NCI-H2227 treated with DMSO at 0.1 percent for 48 hours (cell line): ENCODE data around the gene BPIFA1.
A peak's percentile ranks its signal among the peaks of the same experiment; 100 is the strongest.

Experiments
- DNase-seq: peaks from one replicate; lab custom pipeline; 2025; lab: John Stamatoyannopoulos, UW

Gene BPIFA1

DNA sequence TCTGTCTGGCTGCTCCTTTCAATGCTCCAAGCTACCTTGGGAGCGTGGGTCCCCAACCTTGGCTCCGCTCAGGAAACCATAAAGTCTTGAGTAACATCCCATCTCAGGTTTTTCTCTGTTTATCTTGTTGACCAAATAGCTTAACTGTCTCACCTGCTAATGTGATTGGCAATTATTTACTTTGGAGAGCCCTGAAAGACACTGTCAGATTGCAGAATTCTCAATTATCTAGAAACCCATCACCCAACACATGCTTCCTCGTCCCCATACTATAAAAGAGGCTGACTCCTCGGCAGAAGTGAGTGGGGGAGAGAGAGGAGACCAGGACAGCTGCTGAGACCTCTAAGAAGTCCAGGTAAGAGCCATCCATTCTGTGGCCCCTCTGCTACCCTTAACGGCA is at the start of gene BPIFA1:
Gene BPIFA1, plus strand, starts transcription at position 301 of the 400 bp plus-strand sequence. CDS start 1,716 bp downstream, outside the sequence.
- no peak for DNase-seq

DNA sequence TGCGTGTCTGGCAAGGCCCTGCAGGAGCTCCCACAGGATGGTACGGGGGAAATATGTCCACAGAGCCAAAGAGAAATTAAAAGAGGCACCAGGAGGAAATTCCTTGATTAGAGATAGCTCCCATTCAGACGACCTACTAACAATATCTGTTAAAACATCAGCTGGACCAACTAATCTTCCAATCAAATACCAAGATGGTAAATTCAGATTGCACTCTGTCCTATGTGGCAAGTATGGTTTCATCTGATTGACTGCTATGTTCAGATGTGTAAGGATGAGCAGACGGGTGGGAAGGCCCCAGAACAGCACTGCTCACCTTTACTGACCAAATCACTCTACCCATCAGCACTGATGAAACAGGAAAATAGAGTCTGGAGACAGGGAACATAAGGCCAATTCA is 48.3 kb upstream of the BPIFA1 start:
- no peak for DNase-seq

DNA sequence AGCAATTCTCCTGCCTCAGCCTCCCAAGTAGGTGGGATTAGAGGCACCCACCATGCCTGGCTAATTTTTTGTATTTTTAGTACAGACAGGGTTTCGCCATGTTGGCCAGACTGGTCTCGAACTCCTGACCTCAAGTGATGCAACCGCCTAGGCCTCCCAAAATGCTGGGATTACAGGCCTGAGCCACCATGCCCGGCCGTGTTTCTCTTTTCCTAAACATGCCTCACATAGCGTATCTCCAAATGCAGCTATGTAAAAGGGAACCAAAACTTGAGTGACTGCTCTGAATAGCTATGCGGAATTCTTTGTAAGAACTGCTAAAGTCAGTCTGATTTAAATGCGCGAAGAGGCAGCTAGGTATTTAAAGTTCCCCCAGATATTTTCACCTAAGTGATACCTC is 47.4 kb upstream of the BPIFA1 start:
- DNase-seq = no peak

GRCh38 chr20:33191484-33191883 is 44.3 kb upstream of the BPIFA1 start:
- no peak for DNase-seq

DNA sequence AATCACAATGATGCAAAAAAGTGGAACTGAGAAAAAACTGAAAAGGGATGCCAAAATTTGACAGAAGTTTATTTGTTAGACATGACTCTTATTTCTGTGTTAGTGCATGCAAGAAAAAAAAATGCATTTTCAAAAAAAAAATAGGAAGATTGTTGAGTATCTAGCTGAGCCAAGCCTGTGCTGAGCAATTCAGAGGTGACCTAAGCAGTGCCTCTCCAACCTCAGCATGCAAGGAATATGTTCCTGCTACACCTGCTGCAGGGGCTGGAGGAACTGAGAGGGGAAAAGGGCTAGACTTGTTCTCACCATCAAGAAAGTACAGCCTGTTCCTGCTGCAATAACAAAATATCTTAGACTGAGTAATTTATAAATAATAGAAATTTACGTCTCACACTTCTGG is 43.8 kb upstream of the BPIFA1 start:
- no peak for DNase-seq

- no peak for DNase-seq
Observed at GRCh38 chr20:33192912-33193501, 42.8 kb upstream of the BPIFA1 start.

- no peak for DNase-seq
Observed at GRCh38 chr20:33199026-33199425, 36.8 kb upstream of the BPIFA1 start.

DNA sequence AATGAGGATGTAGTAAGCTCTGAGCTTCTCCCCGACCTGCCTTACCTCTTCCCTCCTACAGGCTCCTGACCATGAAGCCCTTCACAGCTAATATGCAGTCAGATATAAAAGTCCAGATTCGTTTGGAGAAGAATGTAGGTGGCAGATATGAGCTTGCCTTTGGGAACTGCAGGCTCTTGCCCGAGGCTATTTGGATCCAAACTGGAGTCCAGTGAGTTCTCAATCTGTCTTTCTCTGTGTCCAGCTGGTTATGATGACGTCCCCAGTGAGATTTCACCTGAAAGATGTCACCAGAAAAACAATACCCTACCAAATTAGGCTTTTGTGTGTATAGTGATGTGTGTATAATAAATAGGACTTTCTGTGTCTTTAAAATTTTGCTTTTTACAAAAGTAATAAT is 33.3 kb upstream of the BPIFA1 start:
- no peak for DNase-seq

GRCh38 chr20:33203444-33203843 is 32.4 kb upstream of the BPIFA1 start:
- DNase-seq = no peak

DNA sequence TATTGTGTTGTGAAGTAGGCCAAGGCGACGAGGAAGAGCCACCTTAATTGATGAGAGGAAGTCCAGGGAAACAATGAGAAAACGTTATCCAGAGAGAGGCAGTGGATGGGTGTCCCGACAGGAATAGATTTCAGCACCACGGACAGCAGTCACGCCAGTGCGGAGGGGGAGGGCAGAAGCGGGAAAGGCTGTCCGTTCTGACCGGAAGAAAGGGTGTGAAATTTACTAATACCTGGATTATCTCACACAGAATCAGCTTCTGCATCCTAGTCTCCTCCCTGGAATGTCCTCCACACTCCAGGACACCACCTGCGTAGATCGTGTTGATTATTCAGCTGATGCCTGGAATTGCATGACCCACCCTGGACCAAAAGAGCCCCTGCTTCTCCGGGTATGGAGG is 26.0 kb upstream of the BPIFA1 start:
- DNase-seq = no peak

- DNase-seq = no peak
Observed at GRCh38 chr20:33210371-33210770, 25.4 kb upstream of the BPIFA1 start.

GRCh38 chr20:33211817-33212424 is 23.9 kb upstream of the BPIFA1 start:
- DNase-seq = peak; percentile 45

- DNase-seq = no peak
Observed at GRCh38 chr20:33217052-33217451, 18.7 kb upstream of the BPIFA1 start, which contains the start of gene BPIFA3. Gene BPIFA3 (plus strand): TSS chr20:33217352. CDS start chr20:33217537, 185 bp downstream.

- DNase-seq = no peak
Observed at GRCh38 chr20:33224399-33224798, 11.4 kb upstream of the BPIFA1 start.

DNA sequence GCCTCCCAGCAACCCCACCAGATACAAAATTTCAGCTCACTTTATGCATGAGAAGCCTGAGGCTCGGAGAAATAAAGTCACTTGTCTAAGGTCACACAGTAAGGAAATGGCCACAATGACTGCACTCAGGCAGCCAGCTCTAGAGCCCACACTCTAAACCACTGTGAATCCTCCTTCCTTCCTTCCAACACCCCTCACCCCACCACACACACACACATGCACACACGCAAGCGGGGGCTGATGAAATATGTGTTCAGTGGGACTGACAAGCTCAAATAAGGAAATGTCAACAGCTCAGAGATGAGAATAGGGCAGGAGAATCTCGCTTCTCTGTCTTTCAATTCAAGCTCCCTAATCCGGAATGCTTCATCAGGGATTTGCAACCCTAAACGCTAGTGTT is 6.0 kb upstream of the BPIFA1 start:
- no peak for DNase-seq

- no peak for DNase-seq
Observed at GRCh38 chr20:33231237-33231636, 4.6 kb upstream of the BPIFA1 start.

DNA sequence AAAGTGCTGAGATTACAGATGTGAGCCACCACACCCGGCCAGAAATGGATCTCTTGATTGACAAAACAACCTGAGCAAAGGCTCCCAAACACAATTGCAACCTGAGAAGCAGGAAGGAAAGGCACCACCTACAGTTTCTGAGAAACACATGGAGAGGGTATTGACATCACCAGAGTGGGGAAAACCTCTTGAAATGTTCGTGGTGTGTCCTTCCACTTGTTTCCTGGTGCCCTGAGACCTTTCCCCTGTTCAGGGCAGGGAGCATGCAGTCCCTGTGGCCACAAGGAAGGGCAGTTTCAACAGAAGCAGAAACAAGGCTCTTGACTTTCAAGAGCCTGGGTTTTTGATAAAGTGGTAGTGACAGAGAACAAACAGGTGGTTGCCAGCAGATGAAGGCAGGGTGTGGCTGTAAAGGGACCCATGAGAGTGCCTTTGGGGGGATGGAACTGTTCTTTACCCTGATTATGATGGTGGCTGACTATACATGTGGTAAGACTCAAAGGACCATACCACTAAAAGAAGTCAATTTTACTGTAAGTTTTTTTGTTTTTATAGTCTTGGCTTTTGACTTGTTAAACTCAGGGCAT is 3.2 kb upstream of the BPIFA1 start:
- DNase-seq = no peak

- DNase-seq = no peak
Observed at GRCh38 chr20:33233129-33233774, 2.5 kb upstream of the BPIFA1 start.

DNA sequence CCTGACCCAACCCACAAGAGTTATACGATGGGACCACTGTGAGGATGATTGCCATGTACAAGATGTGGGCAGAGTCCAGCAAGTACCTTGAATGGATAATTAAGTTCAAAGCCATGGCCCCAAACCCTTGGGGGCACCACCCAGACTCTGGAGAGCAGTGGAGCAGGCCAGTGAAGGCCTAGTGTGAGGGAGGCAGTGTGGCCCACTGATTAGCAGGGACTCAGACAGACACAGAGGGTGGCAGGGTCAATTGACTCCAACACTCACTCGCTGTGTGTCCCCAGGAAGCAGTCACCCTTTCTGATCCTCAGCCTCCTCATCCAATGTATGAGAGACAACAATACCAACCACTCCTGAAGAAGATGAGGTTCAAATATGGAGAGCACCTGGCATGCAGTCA is 1.7 kb upstream of the BPIFA1 start:
- DNase-seq = no peak

- DNase-seq = no peak
Observed at GRCh38 chr20:33236351-33236750, 555 bp downstream of the BPIFA1 start.

DNA sequence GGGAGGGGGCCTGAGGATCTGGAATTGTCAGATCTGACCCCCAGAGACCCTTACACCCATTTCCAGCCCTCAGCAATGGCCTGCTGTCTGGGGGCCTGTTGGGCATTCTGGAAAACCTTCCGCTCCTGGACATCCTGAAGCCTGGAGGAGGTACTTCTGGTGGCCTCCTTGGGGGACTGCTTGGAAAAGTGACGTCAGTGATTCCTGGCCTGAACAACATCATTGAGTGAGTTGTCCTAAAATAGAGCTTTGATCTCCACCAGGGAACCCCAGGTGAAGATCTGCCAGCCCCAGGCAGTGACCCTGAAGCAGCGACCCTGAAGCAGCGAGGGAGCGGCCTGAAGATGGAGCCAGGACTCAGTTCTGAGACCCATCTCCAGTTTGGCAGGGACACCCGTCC is 2.2 kb downstream of the BPIFA1 start:
- no peak for DNase-seq

DNA sequence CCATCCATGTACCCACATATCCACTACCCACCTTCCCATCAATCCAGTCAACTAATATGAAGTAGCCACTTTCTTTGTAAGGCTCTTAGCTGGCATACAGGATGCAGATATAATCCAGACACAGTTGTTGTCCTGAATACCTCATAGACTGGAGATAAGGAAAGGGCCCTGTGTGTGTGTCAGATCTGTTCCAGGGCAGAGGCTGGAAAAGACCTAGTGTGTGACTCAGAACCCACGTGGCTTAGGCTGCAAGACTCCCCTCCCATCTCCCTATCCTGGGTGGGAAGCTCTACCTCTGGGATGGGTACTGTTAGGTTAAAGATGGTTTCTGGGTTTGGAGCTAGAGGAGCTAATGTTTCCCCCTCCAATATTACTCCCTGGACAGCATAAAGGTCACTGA is 3.6 kb downstream of the BPIFA1 start:
- no peak for DNase-seq
